Esophagus (tissue), 2 donors: ENCODE results near the gene SYNPR. TPM values are rescaled to one million over a fixed set of nuclear protein-coding genes. Genes with fewer than 3 reads are reported as not detected.

Experiments used
- H3K27ac ChIP-seq, 2 donors: one replicate each; pipeline ENCODE4 v1.5.1; 2013; ENCODE audit warnings: low read depth in 2 of 2, mild to moderate bottlenecking in 2 of 2, inconsistent platforms in 1 of 2, low read length in 1 of 2, moderate library complexity in 1 of 2
- H3K27me3 ChIP-seq, 2 donors: one replicate each; pipeline ENCODE4 v1.6.1; 2013; ENCODE audit warnings: low read length in 2 of 2, control low read depth in 1 of 2, mild to moderate bottlenecking in 1 of 2; ENCODE audit not compliant: insufficient read depth in 2 of 2, control insufficient read depth in 1 of 2
- H3K36me3 ChIP-seq, 2 donors: one replicate each; pipeline ENCODE4 v1.6.1; 2013; ENCODE audit warnings: low read length in 1 of 2; ENCODE audit not compliant: control insufficient read depth in 2 of 2, insufficient read depth in 2 of 2
- H3K4me1 ChIP-seq, 2 donors: one replicate each; pipeline ENCODE4 v1.6.1; 2013; ENCODE audit warnings: low read length in 1 of 2; ENCODE audit not compliant: control insufficient read depth in 2 of 2, insufficient read depth in 2 of 2
- H3K4me3 ChIP-seq, 2 donors: one replicate each; pipeline ENCODE4 v1.5.1; 2013; ENCODE audit warnings: low read length in 2 of 2, mild to moderate bottlenecking in 2 of 2, low read depth in 1 of 2, moderate library complexity in 1 of 2
- H3K9me3 ChIP-seq, 2 donors: one replicate each; pipeline ENCODE4 v1.6.1; 2013; ENCODE audit warnings: mild to moderate bottlenecking in 2 of 2, low read depth in 1 of 2, low read length in 1 of 2, moderate library complexity in 1 of 2; ENCODE audit not compliant: control insufficient read depth in 2 of 2, insufficient read depth in 1 of 2
- WGBS, 2 donors: extraction: QIAGEN DNeasy Blood & Tissue Kit; methylation state at CpG; one replicate each; pipeline ENCODE4 v1.1.7; 2013; 5-methylcytosine and 5-hydroxymethylcytosine counted together
- polyA plus RNA-seq, 2 donors: library from polyadenylated mRNA; stranded (reverse); fragments of 200-250 nt; gene quantifications; one replicate each; pipeline ENCODE4 v1.2.3, GENCODE V29; 2013
- donor health status: healthy with polysubstance abuse.
- donor health status: Bipolar disorder and iron deficiency.

The SYNPR gene
- polyA plus RNA-seq, 2 donors = not detected

DNA sequence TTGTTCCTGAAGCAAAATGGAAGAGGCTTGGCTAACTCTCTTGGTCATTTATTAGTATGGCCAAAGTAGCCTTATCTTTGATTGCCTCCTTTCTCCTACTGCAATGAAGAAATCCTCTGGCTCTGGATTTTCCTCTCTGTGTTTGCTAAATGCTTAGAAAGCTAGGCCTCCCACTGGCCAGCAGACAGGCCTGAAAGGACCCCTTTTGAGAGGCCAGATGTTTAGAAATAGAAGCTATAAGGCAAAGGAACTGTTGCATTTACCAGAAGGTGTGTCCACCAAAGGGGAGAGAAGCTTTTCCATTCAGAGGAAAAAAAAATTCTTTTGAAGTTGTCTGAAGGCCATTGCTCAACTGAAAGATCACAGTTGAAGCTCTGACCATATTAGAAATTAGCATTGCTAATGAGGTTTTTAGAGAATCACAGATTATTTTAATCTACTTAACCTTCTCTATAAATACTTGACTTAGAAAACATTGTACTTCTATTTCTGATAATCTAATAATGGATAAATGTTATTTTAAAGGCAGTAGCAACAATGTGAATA is 160.8 kb downstream of the SYNPR start:
- no peak overlapping the region for H3K27ac ChIP-seq
- no peak overlapping the region for H3K4me3 ChIP-seq
- H3K27me3 ChIP-seq = no peaks in the 10 kb centered on the region
- no peaks in the 10 kb centered on the region for H3K36me3 ChIP-seq
- peaks cover 2% of the 10 kb centered on the region in 2 donors for H3K9me3 ChIP-seq
- H3K4me1 ChIP-seq = no peaks in the 10 kb centered on the region

DNA sequence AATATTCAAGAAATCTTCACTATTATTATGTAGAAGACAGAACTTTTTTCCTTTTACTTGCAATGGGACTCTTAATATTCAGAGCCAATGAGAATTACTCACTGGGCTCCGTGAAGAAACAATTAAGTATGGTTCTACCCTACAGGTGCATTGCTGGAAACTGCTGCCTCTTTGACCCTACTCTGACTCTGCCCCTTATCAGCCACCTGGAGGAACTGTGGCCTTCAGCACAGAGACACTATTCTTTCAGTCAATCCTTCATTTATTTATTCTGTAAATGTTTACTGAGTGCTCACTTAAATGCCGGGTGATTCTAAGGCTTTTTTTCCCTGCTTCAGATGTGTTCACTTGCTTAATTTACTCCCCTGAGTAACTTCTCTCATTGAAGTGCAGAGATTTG is 163.2 kb downstream of the SYNPR start:
- Histone ChIP-seq H3K36me3 (no peaks in the 10 kb centered on the region), H3K27me3 (no peaks in the 10 kb centered on the region), H3K9me3 (peaks cover 2% of the 10 kb centered on the region in 2 donors), H3K4me3 (no peak overlapping the region), H3K27ac (no peak overlapping the region), H3K4me1 (no peaks in the 10 kb centered on the region)
- 24 to 36% methylated on average over 2 of the region's 2 CpGs for WGBS, 2 donors

DNA sequence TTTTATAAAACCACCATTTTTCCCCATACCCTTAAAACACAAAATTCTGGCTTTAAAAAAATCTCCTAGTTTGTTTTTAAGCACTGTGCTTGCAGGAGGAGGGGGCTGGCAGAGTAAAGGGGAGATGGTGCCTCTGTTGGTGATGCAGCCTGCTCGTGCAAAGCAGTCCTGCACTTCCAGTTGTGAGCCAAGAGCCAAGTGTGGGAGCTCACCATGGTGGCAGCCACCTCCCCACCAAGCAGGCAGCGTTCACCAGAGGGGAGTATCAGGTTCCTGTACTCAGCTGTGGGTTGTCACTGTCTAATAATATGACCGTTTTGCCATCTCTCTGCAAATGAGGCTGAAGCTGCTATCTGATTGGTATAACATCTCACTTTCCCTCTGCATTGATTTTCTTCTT is 164.8 kb downstream of the SYNPR start:
- 10 to 23% methylated on average over 3 of the region's 3 CpGs for WGBS, 2 donors
- H3K36me3 ChIP-seq = no peaks in the 10 kb centered on the region
- H3K4me3 ChIP-seq = no peak overlapping the region
- peaks cover 0 to 2% of the 10 kb centered on the region in 2 donors for H3K9me3 ChIP-seq
- H3K27ac ChIP-seq = no peak overlapping the region
- no peaks in the 10 kb centered on the region for H3K27me3 ChIP-seq
- no peaks in the 10 kb centered on the region for H3K4me1 ChIP-seq

DNA sequence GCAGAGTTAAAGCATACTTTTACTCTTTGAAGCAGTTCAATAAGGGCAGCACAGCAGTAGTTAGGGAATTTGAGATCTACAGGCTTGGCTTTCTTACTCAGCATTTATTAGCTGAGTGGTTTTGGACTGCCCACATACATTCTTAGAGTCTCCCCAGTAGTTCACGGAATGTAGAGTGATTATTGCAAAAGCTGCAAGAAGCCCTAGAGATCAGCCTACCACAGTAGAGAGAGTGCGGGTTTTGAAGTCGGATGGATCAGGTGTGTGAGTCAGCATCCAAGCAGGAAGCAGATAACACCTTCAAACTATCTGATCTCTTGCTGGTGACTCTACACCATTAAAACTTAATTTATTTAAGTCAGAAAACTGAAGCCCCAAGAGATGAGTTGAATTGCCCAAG is 171.9 kb downstream of the SYNPR start:
- Histone ChIP-seq H3K27ac (no peak overlapping the region), H3K36me3 (no peaks in the 10 kb centered on the region), H3K9me3 (no peaks in the 10 kb centered on the region), H3K27me3 (no peaks in the 10 kb centered on the region), H3K4me3 (no peak overlapping the region), H3K4me1 (no peaks in the 10 kb centered on the region)
- WGBS, 2 donors = 73 to 80% methylated on average over 3 of the region's 3 CpGs

- Histone ChIP-seq H3K4me1 (no peaks in the 10 kb centered on the region), H3K9me3 (no peaks in the 10 kb centered on the region), H3K27ac (no peak overlapping the region), H3K4me3 (no peak overlapping the region), H3K36me3 (no peaks in the 10 kb centered on the region), H3K27me3 (no peaks in the 10 kb centered on the region)
- WGBS, 2 donors = 72% methylated on average over 5 of the region's 5 CpGs
These were observed 172.7 kb downstream of the SYNPR start for GRCh38 chr3:63450634-63451363.

- 52 to 56% methylated on average over 6 of the region's 6 CpGs for WGBS, 2 donors
- Histone ChIP-seq H3K4me1 (no peaks in the 10 kb centered on the region), H3K27ac (no peak overlapping the region), H3K9me3 (no peaks in the 10 kb centered on the region), H3K27me3 (no peaks in the 10 kb centered on the region), H3K36me3 (no peaks in the 10 kb centered on the region), H3K4me3 (no peak overlapping the region)
These were observed 178.8 kb downstream of the SYNPR start for GRCh38 chr3:63456901-63457300.

DNA sequence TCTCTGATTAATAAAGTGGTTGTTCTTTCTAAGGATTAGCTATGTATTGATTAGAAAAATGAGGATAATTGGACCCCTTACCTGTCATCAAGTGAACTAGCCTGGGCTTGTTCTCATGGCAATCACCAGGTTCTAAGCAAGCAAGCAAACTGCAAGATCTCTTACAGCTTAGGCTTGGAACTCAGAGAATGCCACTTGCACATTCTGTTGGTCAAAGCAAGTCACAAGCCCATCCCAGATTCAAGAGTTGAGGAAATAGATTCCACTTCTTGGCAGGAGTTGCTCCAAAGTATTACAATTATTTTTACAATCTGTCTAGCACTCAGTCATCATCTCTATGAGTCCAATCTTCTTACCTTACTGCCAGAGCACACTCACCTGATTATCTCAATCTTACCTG is 180.3 kb downstream of the SYNPR start:
- no peak overlapping the region for H3K4me3 ChIP-seq
- no peaks in the 10 kb centered on the region for H3K36me3 ChIP-seq
- H3K27ac ChIP-seq = no peak overlapping the region
- no peaks in the 10 kb centered on the region for H3K27me3 ChIP-seq
- no peaks in the 10 kb centered on the region for H3K4me1 ChIP-seq
- H3K9me3 ChIP-seq = no peaks in the 10 kb centered on the region

DNA sequence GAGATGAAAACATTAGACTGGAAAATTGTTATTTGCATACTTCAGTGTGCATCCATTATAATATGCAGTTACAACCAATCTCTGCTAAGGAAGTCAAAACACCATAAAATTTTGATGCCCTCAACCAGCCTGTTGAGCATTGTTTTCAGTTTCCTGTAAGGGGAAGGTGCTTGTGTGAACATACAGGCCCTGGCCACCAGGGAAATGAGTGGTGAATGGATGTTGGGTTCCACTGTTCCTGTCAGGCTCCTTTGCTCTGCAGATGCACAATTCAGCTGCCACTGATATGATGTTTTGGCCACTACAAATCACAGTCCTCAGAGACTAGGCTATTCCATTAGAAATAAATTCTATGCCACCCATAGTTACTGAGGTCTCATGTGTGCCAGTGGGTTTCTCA is 184.6 kb downstream of the SYNPR start:
- Histone ChIP-seq H3K27me3 (no peaks in the 10 kb centered on the region), H3K4me1 (no peaks in the 10 kb centered on the region), H3K9me3 (no peaks in the 10 kb centered on the region), H3K36me3 (no peaks in the 10 kb centered on the region), H3K27ac (no peak overlapping the region), H3K4me3 (no peak overlapping the region)

GRCh38 chr3:63467392-63467791 is 189.3 kb downstream of the SYNPR start:
- H3K36me3 ChIP-seq = no peaks in the 10 kb centered on the region
- no peaks in the 10 kb centered on the region for H3K9me3 ChIP-seq
- no peak overlapping the region for H3K4me3 ChIP-seq
- no peaks in the 10 kb centered on the region for H3K27me3 ChIP-seq
- WGBS, 2 donors = 77 to 88% methylated on average over 3 of the region's 3 CpGs
- no peaks in the 10 kb centered on the region for H3K4me1 ChIP-seq
- no peak overlapping the region for H3K27ac ChIP-seq

DNA sequence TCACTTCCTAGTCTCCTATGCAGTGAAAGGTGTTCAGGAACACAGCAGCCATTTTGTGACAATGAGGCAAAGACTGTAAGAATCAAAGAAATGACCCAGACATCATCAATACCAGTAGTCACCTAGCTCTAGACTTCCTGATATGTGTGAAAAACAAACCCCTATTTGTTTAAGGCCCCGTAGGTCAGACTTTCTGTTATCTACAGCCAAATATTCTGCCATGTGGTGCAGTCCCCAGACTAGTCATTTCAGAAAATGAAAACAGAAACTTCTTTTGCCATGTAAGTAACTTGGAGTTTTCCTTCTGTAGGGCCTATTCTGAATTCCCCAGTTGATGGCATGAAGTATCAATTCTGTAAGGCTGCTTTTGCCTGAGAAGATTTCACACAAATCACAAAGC is 192.6 kb downstream of the SYNPR start:
- Histone ChIP-seq H3K27me3 (no peaks in the 10 kb centered on the region), H3K27ac (no peak overlapping the region), H3K4me1 (no peaks in the 10 kb centered on the region), H3K9me3 (no peaks in the 10 kb centered on the region), H3K4me3 (no peak overlapping the region), H3K36me3 (no peaks in the 10 kb centered on the region)
- 70 to 75% methylated on average over 1 of the region's 1 CpG for WGBS, 2 donors
